ENCODE data around the gene PLAAT3.

DNA sequence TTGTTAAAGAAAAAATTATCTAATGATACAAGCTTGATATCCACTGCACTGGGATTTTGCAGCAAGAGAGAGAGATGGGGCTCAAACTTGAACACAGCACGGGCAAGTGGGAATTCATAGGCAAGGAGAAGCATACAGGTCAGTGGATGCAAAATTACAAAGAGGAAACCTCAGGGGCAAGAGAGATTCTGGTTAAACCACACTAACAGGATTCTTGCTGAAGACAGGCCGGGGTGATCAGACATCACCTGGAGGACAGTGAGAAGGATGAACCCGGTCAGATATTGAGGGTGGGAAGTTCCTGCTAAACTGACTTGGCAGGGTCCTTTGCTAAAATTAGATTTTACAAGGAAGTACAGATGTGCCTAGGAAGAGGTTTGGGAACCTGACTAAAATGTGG, 80.2 kb downstream of the PLAAT3 start:
- TF ChIP-seq, protein P1, sequence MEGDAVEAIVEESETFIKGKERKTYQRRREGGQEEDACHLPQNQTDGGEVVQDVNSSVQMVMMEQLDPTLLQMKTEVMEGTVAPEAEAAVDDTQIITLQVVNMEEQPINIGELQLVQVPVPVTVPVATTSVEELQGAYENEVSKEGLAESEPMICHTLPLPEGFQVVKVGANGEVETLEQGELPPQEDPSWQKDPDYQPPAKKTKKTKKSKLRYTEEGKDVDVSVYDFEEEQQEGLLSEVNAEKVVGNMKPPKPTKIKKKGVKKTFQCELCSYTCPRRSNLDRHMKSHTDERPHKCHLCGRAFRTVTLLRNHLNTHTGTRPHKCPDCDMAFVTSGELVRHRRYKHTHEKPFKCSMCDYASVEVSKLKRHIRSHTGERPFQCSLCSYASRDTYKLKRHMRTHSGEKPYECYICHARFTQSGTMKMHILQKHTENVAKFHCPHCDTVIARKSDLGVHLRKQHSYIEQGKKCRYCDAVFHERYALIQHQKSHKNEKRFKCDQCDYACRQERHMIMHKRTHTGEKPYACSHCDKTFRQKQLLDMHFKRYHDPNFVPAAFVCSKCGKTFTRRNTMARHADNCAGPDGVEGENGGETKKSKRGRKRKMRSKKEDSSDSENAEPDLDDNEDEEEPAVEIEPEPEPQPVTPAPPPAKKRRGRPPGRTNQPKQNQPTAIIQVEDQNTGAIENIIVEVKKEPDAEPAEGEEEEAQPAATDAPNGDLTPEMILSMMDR (IDR thresholded peaks at IDR 0.05): no peak
- TF ChIP-seq POLR2A (IDR thresholded peaks at IDR 0.05): no peak

All from suprapubic skin (tissue), 3 donors.